Liver (tissue), 3 donors: ENCODE data around the gene CD84.
A peak's percentile ranks its signal among the peaks of the same experiment; 100 is the strongest.

Experiments used
- ATF3 ChIP-seq: IDR thresholded peaks from 2 replicates; pipeline ENCODE4 v1.6.1; 2016; ENCODE audit warnings: antibody characterized with exemption
- CTCF ChIP-seq: fragments of 150-350 bp; IDR thresholded peaks from 2 replicates; pipeline ENCODE4 v1.5.1; 2017; ENCODE audit warnings: improper control_type of control experiment, low read depth, low read length; ENCODE audit not compliant: missing input control
- EGR1 ChIP-seq, 2 donors: IDR thresholded peaks; 2 replicates each; pipeline ENCODE4 v1.6.1; 2016 to 2018; ENCODE audit warnings: antibody characterized with exemption in 2 of 2, low read depth in 2 of 2
- GABPA ChIP-seq, 2 donors: IDR thresholded peaks in 1 of 2; conservative IDR thresholded peaks in 1 of 2; 2 replicates each; pipeline ENCODE4 v1.6.1; 2016; ENCODE audit warnings: antibody characterized with exemption in 2 of 2, mild to moderate bottlenecking in 1 of 2, moderate library complexity in 1 of 2
- MAX ChIP-seq: IDR thresholded peaks from 2 replicates; pipeline ENCODE4 v1.6.1; 2016; ENCODE audit warnings: antibody characterized with exemption
- RAD21 ChIP-seq, 2 donors: IDR thresholded peaks; 2 replicates each; pipeline ENCODE4 v1.6.1; 2016; ENCODE audit warnings: antibody characterized with exemption in 2 of 2, mild to moderate bottlenecking in 2 of 2
- REST ChIP-seq: IDR thresholded peaks from 2 replicates; pipeline ENCODE4 v1.6.1; 2016; ENCODE audit warnings: antibody characterized with exemption, mild to moderate bottlenecking
- RXRA ChIP-seq, 2 donors: IDR thresholded peaks; 2 replicates each; pipeline ENCODE4 v1.6.1; 2017 to 2018; ENCODE audit warnings: antibody characterized with exemption in 2 of 2, mild to moderate bottlenecking in 1 of 2
- TAF1 ChIP-seq: conservative IDR thresholded peaks from 2 replicates; pipeline ENCODE4 v1.6.1; 2016; ENCODE audit warnings: antibody characterized with exemption, mild to moderate bottlenecking
- YY1 ChIP-seq: IDR thresholded peaks from 2 replicates; pipeline ENCODE4 v1.6.1; 2016; ENCODE audit warnings: antibody characterized with exemption, mild to moderate bottlenecking
- donor health status: healthy.
- donor health status: healthy.

- no peak for TF ChIP-seq MAX
- TF ChIP-seq CTCF: peak; percentile 45
- no peak for TF ChIP-seq ATF3
- no peak for TF ChIP-seq GABPA (IDR thresholded peaks at IDR 0.05 in 1 of 2, conservative IDR thresholded peaks at IDR 0.05 in 1 of 2)
- TF ChIP-seq RAD21 (IDR thresholded peaks at IDR 0.05): peak; percentile 65 to 75
- TF ChIP-seq REST: no peak
- no peak for TF ChIP-seq TAF1
- TF ChIP-seq RXRA (IDR thresholded peaks at IDR 0.05): no peak
- TF ChIP-seq EGR1 (IDR thresholded peaks at IDR 0.05; ENCODE audit: low read depth in 2 of 2): no peak
- no peak for TF ChIP-seq YY1
Measured at GRCh38 chr1:160494620-160495019, 84.7 kb downstream of the CD84 start.
